ENCODE data around the gene BCAM. TPM values are rescaled to one million over a fixed set of nuclear protein-coding genes. Genes with fewer than 3 reads are reported as not detected.
A peak's percentile ranks its signal among the peaks of the same experiment; 100 is the strongest.

The BCAM gene
- total RNA-seq, 4 donors from 2014 or later, result 10.2 to 24.6 (median 23.6) TPM

GRCh38 chr19:44811122-44811419 lies 2.2 kb downstream of the BCAM start:
- H3K4me1 ChIP-seq, result peaks cover 17 to 26% of the 10 kb centered on the region in 2 donors
- TF ChIP-seq CTCF (IDR thresholded peaks at IDR 0.05 in 4 of 5, conservative IDR thresholded peaks at IDR 0.05 in 1 of 5) (no peak), POLR2A (IDR thresholded peaks at IDR 0.05) (no peak)
- ATAC-seq (no peak), DNase-seq (no peak)
- no peaks in the 10 kb centered on the region for H3K36me3 ChIP-seq
- no peak overlapping the region for H3K4me3 ChIP-seq
- no peaks in the 10 kb centered on the region for H3K27me3 ChIP-seq
- H3K27ac ChIP-seq, result no peak overlapping the region
- in situ Hi-C loops (cut with MboI; ENCODE audit: low sequenced_read_pairs in 4 of 4) (no loop called here), intact Hi-C loops (cut with DNase I; ENCODE audit: low total_unique reads) (no loop called here)
- no peaks in the 10 kb centered on the region for H3K9me3 ChIP-seq

- no peak for ATAC-seq
- no peak overlapping the region for H3K4me3 ChIP-seq
- peaks cover 17 to 26% of the 10 kb centered on the region in 2 donors for H3K4me1 ChIP-seq
- H3K9me3 ChIP-seq, result no peaks in the 10 kb centered on the region
- TF ChIP-seq POLR2A (IDR thresholded peaks at IDR 0.05), result no peak
- no peak for TF ChIP-seq CTCF (IDR thresholded peaks at IDR 0.05 in 4 of 5, conservative IDR thresholded peaks at IDR 0.05 in 1 of 5)
- DNase-seq, result no peak
- no peaks in the 10 kb centered on the region for H3K36me3 ChIP-seq
- H3K27ac ChIP-seq, result peak overlapping the region in 1 of 4 donors; percentile 20
- in situ Hi-C loops (cut with MboI; ENCODE audit: low sequenced_read_pairs in 4 of 4) (no loop called here), intact Hi-C loops (cut with DNase I; ENCODE audit: low total_unique reads) (no loop called here)
- no peaks in the 10 kb centered on the region for H3K27me3 ChIP-seq
Measured at GRCh38 chr19:44812142-44812718, 3.3 kb downstream of the BCAM start.

GRCh38 chr19:44813070-44813840 lies 4.4 kb downstream of the BCAM start:
- Histone ChIP-seq H3K27me3 (no peaks in the 10 kb centered on the region), H3K9me3 (no peaks in the 10 kb centered on the region), H3K4me1 (peaks cover 12 to 19% of the 10 kb centered on the region in 2 donors), H3K36me3 (no peaks in the 10 kb centered on the region), H3K27ac (no peak overlapping the region), H3K4me3 (no peak overlapping the region)
- DNase-seq, result no peak
- intact Hi-C loops (cut with DNase I; ENCODE audit: low total_unique reads), result no loop called here
- no peak for TF ChIP-seq POLR2A (IDR thresholded peaks at IDR 0.05)
- in situ Hi-C loops (cut with MboI; ENCODE audit: low sequenced_read_pairs in 4 of 4), result no loop called here
- ATAC-seq, result no peak

- Histone ChIP-seq H3K27me3 (no peaks in the 10 kb centered on the region), H3K9me3 (no peaks in the 10 kb centered on the region), H3K4me1 (peaks cover 9 to 14% of the 10 kb centered on the region in 2 donors), H3K4me3 (no peak overlapping the region), H3K27ac (no peak overlapping the region), H3K36me3 (no peaks in the 10 kb centered on the region)
- no peak for TF ChIP-seq CTCF (IDR thresholded peaks at IDR 0.05 in 4 of 5, conservative IDR thresholded peaks at IDR 0.05 in 1 of 5)
- TF ChIP-seq POLR2A (IDR thresholded peaks at IDR 0.05), result no peak
- ATAC-seq (no peak), DNase-seq (no peak)
- in situ Hi-C loops (cut with MboI; ENCODE audit: low sequenced_read_pairs in 4 of 4), result no loop called here
- intact Hi-C loops (cut with DNase I; ENCODE audit: low total_unique reads), result no loop called here
Measured at GRCh38 chr19:44813841-44814470, 5.1 kb downstream of the BCAM start.

- Histone ChIP-seq H3K4me3 (no peak overlapping the region), H3K4me1 (peaks cover 5 to 9% of the 10 kb centered on the region in 2 donors), H3K36me3 (no peaks in the 10 kb centered on the region), H3K27ac (no peak overlapping the region), H3K9me3 (no peaks in the 10 kb centered on the region), H3K27me3 (no peaks in the 10 kb centered on the region)
- TF ChIP-seq CTCF (IDR thresholded peaks at IDR 0.05 in 4 of 5, conservative IDR thresholded peaks at IDR 0.05 in 1 of 5) (no peak), POLR2A (IDR thresholded peaks at IDR 0.05) (no peak)
- DNase-seq (no peak), ATAC-seq (no peak)
- intact Hi-C loops (cut with DNase I; ENCODE audit: low total_unique reads) (no loop called here), in situ Hi-C loops (cut with MboI; ENCODE audit: low sequenced_read_pairs in 4 of 4) (no loop called here)
Measured at GRCh38 chr19:44814517-44814916, 5.6 kb downstream of the BCAM start.
